ENCODE results near the gene CASS4. TPM values are rescaled to one million over a fixed set of nuclear protein-coding genes. Genes with fewer than 3 reads are reported as not detected.

CASS4 gene
- polyA plus RNA-seq, 10 donors: 3.7 to 6.9 (median 5.6) TPM

DNA sequence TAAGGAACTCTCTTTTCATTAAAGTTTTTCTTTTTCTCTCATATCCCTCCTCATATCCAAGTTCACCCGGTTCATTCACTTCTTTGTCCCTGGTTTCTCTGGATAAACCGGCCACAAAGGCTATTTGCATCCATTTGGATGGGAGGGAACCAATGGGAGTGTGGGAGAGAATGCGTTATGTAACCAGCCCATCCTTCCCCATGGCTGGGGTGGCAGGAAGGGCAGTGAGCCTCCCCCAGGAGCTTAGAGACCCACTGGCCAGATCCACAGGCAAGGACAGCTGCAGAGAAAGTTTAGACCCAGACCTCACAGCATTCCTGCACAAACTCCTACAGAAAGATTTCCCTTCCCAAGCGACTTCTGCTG, 10.7 kb downstream of the CASS4 start:
- DNase-seq: no peak

DNA sequence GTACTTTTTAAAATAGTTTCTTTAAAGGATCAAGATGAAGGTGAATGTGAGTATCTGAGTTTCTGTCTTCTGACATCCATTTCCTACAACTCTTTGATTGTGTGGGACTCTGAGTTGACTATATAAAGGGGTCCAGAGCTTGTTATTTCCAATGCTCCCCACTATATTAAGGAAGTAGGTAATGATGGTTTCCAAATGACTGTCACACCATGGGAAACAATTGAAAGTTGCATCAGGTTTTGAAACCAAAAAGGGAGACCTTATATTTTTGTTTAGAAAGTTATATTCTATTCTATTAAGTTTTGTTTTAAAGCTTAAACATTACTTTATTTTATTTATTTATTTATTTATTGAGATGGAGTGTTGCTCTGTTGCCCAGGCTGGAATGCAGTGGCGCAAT, 11.2 kb downstream of the CASS4 start:
- DNase-seq: no peak

DNA sequence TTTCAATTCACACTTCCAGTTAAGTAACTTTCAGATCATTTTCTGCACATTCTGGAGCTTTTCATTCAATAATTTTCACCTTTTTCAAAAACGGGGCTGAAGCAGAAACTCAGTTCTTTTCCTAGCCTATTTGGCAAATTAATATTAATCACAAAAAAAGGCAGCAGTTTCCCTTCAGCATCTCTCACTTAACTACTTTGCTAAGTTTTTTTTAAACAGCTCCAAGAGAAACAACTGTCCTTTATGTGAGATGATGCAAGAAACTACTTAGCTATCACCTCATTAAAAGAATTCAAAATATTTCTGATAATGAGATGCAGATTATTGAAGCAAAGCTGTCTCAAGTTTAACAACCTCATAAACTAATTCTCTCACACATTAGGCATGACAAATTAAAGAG, 11.8 kb downstream of the CASS4 start:
- DNase-seq: no peak

DNA sequence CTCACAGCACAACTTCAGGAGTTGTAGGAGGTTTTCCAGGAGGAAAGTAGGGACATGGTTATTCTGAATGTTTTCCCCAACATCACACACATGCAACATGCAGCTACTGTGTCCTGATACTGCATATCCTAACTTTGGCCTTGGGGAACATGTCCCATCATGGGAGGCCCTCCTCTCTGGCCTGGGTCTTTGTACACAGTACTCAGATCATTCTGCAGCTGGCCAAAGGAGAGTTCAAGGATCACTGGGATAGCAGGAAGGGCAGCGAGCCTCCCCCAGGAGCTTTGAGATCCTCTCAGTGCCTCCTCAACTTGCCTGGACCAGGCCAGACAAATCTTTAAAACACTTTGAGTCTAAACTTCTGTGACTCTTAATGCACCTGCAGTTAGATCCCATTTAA, 12.9 kb downstream of the CASS4 start:
- DNase-seq: no peak

DNA sequence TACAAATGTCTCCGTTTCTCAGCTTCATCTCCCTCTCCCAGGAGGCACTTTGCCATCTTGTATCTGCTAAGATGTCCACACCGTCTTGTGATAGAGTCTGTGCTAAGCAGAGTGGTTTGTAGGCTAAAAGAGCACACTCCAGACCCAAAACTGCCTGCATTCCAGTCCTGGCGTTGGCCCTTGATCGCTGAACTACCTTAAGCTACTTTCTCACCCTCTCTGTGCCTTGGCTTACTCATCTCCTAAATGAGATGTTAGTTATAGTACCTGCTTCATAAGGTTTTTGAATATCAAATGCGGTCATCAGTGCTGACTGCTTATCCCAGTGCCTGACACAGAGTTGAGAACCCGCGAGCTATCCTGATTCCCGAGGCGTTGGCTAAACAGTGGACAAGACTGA, 14.0 kb downstream of the CASS4 start:
- DNase-seq: no peak

GRCh38 chr20:56426926-56427325, 14.9 kb downstream of the CASS4 start:
- no peak for DNase-seq

- no peak for DNase-seq
Observed at GRCh38 chr20:56427797-56428196, 15.7 kb downstream of the CASS4 start.

DNA sequence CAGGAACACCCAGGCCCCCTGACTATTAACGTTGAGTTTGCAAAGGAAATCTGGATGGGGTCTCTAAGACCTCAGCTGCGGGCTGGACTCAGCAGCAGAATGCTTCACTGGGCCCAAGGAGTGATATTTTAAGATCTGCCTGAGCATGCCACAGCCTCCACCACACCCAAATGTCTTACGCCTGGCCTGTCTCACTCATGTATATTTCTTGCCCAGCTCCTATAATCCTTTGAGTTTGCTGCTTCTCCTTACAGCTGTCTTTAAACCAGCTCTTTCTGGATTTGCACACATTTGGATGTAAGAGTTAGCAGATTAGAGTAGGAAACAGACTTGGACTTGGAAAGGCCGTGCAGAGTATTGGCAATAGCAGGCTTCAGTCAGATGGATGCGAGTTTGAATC, 16.4 kb downstream of the CASS4 start:
- DNase-seq: no peak

- no peak for DNase-seq
Observed at GRCh38 chr20:56428881-56429280, 16.8 kb downstream of the CASS4 start.

GRCh38 chr20:56429502-56429901, 17.4 kb downstream of the CASS4 start:
- no peak for DNase-seq

DNA sequence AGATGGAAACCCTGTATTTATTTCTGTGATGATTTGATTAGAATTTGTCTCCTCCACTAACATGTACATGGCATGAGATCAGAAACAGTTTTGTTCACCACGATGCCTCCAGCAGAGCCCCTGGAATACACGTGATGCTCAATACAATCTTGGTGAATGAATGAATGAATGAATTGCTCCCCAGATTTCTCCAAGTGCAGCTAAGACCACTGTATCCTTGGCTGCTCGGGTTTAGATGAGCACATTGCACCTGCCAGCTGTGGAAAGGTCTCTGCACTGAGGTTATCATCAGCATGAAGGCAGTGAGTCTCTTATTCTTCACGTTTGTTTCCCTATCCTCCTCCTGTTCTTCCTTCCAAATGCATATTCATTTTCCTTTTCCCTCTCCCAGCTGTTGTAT, 17.9 kb downstream of the CASS4 start:
- DNase-seq: no peak

- no peak for DNase-seq
Observed at GRCh38 chr20:56430461-56430860, 18.4 kb downstream of the CASS4 start.

GRCh38 chr20:56430957-56431356, 18.9 kb downstream of the CASS4 start:
- DNase-seq: no peak

DNA sequence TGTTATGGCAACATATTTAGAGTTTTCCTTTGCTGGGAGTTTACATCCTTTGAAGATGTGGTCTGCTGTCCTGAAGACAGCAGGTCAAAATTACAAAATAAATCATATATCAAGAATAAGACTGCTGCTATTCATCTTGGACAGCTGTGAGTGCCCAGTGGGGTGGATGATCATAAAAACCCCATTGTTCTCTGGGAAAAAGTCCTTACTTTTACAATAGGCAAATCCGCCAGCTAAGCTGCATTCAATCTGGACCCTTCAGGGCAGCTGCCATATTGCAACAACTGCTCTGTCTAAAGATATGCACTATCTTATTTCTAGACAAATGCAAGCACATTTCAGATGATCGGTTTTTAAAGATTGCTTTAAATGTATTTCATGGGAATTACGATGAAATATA, 19.4 kb downstream of the CASS4 start:
- no peak for DNase-seq

DNA sequence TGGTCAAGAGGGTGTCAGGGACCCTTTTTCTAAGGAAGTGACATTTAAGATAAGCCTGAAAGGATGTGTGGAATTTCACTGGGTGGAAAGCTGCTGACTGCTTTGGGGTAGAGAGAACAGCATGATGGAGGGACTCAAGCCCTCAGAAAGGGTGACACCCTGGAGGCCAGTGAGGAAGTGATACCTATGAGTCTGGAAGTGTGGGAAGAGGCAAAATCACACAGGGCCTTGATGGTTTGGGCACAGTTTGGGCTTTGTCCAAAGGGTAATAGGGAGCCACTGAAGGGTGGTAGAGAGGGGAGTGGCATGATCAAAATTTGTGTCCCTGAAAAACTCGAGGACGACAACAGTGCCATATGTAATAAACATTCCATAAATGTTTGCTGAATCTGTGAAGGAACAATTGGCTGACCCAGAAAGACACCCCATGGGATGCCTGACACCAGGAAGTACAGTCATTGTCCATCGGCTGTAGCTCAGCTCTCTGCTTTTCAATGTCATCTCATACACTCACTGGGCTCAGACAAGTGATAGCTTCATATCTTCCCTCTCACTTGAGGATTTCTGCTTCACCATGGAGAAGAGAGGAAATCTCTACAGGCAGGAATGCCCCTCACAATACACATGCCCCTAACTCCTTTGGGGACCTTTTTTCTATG, 21.3 kb downstream of the CASS4 start:
- DNase-seq: no peak

DNA sequence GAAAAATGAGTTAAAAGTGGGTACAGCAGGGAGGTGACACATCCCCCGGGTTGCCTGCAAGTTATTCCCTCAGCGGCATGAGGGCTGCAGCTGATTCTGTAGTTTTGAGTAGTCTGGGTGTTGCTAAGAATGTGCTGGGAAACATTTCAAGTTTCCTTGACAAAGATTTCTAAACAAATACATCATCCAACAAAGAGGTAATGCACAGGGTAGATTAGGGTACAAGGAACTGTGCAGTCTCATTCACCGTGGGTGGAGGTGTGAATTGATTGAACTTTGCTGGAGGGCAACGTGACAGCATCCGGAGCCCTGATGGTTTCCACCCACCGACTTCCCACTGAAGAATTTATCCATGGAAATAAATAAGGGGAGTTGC, 21.8 kb downstream of the CASS4 start:
- peak in 2 of 3 donors; percentile 41 to 62 for DNase-seq

- DNase-seq: no peak
Observed at GRCh38 chr20:56437196-56437960, 25.3 kb downstream of the CASS4 start.

DNA sequence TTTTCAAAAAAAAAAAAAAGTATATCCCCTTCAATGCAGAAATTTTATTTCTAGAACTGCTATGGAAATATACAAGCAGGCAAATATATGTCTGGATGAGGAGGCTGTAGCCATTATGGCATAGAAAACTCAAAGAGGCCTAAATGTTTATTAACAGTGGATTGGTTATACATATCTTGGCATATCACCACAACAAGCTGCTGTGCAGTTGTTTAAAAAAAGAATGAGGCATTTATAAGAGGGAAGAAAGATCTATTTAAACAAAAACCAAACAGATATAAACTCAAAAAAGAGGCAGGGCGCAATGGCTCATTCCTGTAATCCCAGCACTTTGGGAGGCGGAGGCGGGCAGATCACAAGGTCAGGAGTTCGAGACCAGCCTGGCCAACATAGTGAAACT, 26.2 kb downstream of the CASS4 start:
- no peak for DNase-seq

- DNase-seq: peak; percentile 59 to 98 (median 76)
Observed at GRCh38 chr20:56439771-56440291, 27.8 kb downstream of the CASS4 start.

DNA sequence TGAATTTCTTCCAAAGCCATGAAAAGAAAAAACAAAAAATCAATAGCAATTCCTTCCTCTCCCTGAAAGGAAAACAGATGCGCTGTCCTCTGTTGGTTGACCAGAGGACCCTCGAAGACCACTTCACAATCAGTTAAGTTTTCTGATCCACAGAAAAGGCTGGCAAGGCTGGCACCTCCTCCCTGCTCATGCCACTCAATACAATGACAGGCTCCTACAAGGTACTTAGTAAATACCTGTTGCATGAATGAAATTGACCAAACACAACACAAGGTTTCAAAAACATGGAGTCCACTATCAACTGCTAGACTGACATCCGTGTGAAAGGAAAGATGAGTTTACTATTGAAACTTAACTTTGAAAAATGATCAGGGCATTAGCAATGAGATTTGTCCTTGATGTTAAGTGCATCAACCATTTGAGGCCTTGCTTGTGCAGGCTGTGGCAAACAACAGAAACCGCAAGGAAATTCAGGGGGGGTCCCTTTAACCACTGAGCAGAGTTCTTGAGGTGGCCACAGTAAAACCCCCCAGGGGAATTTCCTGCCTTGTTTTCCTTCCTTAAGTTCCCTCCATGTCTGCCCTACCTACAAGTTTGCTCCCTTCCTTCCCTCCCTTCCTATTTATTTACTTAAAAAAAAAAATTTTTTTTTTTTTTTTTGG, 28.4 kb downstream of the CASS4 start:
- no peak for DNase-seq

GRCh38 chr20:56442389-56443365, 30.6 kb downstream of the CASS4 start:
- DNase-seq: no peak
